NCI-H2171 (cell line): Measurements from ENCODE around the gene CCR7.

Experiments used
- DNase-seq: peaks from one replicate; lab custom pipeline; 2025; lab: John Stamatoyannopoulos, UW

The CCR7 gene

GRCh38 chr17:40535924-40536294 is 29.4 kb downstream of the CCR7 start:
- no peak for DNase-seq

- no peak for DNase-seq
These were observed 29.8 kb downstream of the CCR7 start for GRCh38 chr17:40535438-40535837.

- DNase-seq: no peak
These were observed 30.7 kb downstream of the CCR7 start for GRCh38 chr17:40534371-40535189.

- DNase-seq: no peak
These were observed 31.4 kb downstream of the CCR7 start for GRCh38 chr17:40533896-40534295.

- DNase-seq: no peak
These were observed 32.6 kb downstream of the CCR7 start for GRCh38 chr17:40532520-40533253.

GRCh38 chr17:40531051-40531991 is 34.0 kb downstream of the CCR7 start:
- DNase-seq: no peak

- no peak for DNase-seq
These were observed 34.7 kb downstream of the CCR7 start for GRCh38 chr17:40530531-40530994.

- DNase-seq: no peak
These were observed 35.3 kb downstream of the CCR7 start for GRCh38 chr17:40529991-40530390.

GRCh38 chr17:40528692-40529417 is 36.4 kb downstream of the CCR7 start:
- DNase-seq: no peak

- DNase-seq: no peak
These were observed 38.6 kb downstream of the CCR7 start for GRCh38 chr17:40526668-40527067.

GRCh38 chr17:40525294-40525693 is 40.0 kb downstream of the CCR7 start:
- DNase-seq: no peak

- DNase-seq: no peak
These were observed 40.9 kb downstream of the CCR7 start for GRCh38 chr17:40524243-40524965.

- no peak for DNase-seq
These were observed 42.3 kb downstream of the CCR7 start for GRCh38 chr17:40522961-40523310.

- no peak for DNase-seq
These were observed 42.9 kb downstream of the CCR7 start for GRCh38 chr17:40522250-40522960.

- no peak for DNase-seq
These were observed 44.2 kb downstream of the CCR7 start for GRCh38 chr17:40520991-40521453.

- no peak for DNase-seq
These were observed 46.0 kb downstream of the CCR7 start for GRCh38 chr17:40519089-40519775.

- no peak for DNase-seq
These were observed 46.7 kb downstream of the CCR7 start for GRCh38 chr17:40518401-40519088.

- DNase-seq: no peak
These were observed 47.3 kb downstream of the CCR7 start for GRCh38 chr17:40517981-40518380.

- no peak for DNase-seq
These were observed 48.0 kb downstream of the CCR7 start for GRCh38 chr17:40517286-40517662.
